AG09309 (cell line): ENCODE measurements around the gene MAB21L4.

Experiments
- DNase-seq: peaks from one replicate; pipeline ENCODE4 v3.0.0-alpha.2; 2010; ENCODE audit warnings: low read depth
- H3K4me3 ChIP-seq: 2 replicates; pipeline ENCODE4 v1.5.1; 2011; ENCODE audit warnings: mild to moderate bottlenecking, low read depth, low read length, moderate library complexity; ENCODE audit not compliant: control insufficient read depth
- CTCF ChIP-seq: IDR thresholded peaks from 2 replicates; pipeline ENCODE4 v1.5.1; 2011; ENCODE audit warnings: mild to moderate bottlenecking, low read depth, low read length, inconsistent platforms; ENCODE audit not compliant: insufficient read depth, control insufficient read depth; ENCODE audit errors: missing control alignments

Gene MAB21L4

DNA sequence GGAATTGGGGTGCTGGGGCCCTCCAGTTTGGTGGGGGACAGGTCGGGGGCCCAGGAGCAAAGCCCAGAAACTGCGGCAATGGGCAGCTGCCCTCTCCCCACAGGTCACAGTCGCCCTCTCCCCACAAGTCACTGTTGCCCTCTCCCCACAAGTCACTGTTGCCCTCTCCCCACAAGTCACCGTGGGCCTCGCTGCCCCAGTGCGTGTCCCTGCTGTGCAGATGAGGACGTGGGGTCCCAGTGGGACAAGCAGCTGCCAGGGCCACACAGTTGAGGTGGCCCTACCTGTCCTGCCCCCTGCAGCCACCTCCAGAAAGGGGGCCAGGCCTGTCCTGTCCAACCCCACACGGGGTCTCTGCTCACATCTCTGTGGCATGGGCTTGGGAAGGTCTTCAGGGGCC lies 40.3 kb downstream of the MAB21L4 start:
- no peak for DNase-seq
- no peak for TF ChIP-seq CTCF
- H3K4me3 ChIP-seq: no peak overlapping the region

GRCh38 chr2:240852671-240853314 lies 43.2 kb downstream of the MAB21L4 start:
- TF ChIP-seq CTCF: no peak
- no peak for DNase-seq
- no peak overlapping the region for H3K4me3 ChIP-seq

DNA sequence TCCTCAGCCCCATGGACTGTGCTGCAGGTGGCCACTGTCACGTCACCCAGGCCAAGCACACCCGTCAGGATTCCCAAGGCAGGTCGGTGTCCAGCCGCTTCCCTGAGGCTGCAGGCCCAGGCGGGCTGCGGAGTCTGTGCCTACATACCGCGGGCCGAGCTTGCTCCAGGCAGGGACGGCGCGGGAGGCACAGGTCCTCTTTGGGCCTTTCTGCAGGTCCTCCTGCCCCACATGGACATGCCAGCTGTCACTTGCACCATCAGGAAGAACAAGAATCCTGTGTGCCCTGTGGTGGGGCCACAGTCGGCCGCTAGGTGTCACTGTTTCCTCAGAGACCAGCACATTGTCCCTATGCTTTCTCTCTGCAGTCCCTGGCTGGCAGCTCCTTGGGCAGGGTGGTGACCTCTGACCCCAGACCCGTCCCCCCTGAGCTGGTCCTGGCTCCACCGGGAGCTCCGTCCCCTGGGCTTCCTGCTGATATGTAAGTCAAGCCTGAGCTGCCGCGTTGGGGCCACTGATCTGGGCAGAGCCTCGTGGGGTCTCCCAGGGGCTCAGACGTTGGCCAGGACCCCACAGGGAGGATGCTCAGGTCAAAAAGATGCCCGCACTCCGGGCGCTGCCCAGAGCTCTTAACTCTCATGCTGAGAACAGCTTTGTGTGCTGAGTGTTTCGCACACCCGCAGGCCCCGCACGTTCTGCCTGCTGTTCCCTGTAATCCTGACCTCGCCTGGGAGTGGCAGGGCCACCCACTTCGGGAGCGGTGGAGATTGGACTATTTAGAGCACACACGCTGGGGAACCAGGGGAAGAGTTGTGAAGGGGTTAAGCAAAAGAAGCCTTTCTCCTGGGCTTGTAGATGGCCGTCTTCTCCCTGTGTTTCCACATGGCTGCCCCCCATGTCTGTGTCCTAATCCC lies 44.6 kb downstream of the MAB21L4 start:
- no peak overlapping the region for H3K4me3 ChIP-seq
- DNase-seq: peak; percentile 35
- peak; percentile 95 for TF ChIP-seq CTCF

DNA sequence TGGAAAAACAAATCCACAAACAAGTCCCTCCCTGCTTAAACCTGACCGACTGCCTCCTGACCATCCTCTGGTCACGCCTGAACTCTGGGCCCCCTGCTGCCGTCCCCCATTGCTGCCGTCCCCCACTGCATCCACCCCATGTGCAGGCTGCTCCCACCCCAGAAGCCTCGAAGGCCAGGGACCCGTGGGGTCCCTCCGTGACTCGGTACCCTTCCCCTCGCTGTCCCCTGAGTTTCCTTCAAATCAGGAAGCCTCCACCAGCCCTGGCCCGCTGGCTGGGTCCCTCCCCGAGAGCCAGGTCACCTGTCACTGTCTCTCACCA lies 45.2 kb downstream of the MAB21L4 start:
- no peak for DNase-seq
- TF ChIP-seq CTCF: no peak
- no peak overlapping the region for H3K4me3 ChIP-seq

DNA sequence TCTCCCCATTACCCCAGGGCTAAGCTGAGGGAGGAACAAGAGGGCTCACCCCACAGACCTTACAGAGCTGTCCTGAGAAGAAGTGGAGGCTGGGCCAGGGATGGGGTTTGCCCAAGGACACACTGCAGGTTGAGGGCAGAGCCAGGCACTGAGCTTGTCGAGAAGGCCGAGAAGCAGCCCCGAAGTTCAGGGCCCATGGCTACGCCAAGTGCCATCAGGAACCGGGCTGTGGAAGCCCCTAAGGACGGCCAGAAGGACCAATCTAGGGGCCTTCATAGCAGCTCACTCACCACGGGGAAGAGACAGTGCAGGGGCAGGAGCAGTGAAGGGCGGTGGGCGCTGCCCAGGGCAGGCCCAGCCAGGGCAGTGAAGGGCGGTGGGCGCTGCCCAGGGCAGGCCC lies 45.9 kb downstream of the MAB21L4 start:
- no peak overlapping the region for H3K4me3 ChIP-seq
- TF ChIP-seq CTCF: no peak
- no peak for DNase-seq

DNA sequence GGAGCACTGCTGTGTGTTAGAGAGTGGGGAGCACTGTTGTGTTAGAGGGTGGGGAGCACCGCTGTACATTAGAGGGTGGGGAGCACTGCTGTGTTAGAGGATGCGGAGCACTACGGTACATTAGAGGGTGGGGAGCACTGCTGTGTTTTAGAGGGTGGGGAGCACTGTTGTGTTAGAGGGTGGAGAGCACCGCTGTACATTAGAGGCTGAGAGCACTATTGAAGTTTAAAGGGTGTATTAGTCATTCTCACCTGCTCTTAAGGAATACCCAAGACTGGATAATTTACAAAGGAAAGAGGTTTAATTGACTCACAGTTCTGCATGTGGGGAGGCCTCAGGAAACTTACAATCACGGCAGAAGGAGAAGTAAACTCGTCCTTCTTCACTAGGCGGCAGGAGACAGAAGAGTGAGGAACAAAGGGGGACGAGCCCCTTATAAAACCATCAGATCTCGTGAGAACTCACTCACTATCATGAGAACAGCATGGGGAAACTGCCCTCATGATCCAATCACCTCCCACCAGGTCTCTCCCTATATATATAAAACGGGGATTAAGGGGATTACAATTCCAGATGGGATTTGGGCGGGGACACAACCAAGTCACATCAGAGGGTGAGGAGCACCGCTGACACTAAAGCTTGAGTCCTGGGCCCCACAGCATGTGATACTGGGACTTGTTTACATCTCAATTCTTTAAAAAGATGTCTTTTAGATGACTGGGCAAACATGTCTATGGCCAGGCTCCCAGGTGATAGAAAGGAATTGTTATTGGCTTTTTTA lies 46.9 kb downstream of the MAB21L4 start:
- TF ChIP-seq CTCF: no peak
- no peak overlapping the region for H3K4me3 ChIP-seq
- DNase-seq: no peak
